ENCODE results near the gene SFN.
"Not testable (repeated sequence)": the region's sequence is repeated elsewhere in the genome, so short reads cannot be mapped to it uniquely, and the experiment has no call there.

SFN gene

DNA sequence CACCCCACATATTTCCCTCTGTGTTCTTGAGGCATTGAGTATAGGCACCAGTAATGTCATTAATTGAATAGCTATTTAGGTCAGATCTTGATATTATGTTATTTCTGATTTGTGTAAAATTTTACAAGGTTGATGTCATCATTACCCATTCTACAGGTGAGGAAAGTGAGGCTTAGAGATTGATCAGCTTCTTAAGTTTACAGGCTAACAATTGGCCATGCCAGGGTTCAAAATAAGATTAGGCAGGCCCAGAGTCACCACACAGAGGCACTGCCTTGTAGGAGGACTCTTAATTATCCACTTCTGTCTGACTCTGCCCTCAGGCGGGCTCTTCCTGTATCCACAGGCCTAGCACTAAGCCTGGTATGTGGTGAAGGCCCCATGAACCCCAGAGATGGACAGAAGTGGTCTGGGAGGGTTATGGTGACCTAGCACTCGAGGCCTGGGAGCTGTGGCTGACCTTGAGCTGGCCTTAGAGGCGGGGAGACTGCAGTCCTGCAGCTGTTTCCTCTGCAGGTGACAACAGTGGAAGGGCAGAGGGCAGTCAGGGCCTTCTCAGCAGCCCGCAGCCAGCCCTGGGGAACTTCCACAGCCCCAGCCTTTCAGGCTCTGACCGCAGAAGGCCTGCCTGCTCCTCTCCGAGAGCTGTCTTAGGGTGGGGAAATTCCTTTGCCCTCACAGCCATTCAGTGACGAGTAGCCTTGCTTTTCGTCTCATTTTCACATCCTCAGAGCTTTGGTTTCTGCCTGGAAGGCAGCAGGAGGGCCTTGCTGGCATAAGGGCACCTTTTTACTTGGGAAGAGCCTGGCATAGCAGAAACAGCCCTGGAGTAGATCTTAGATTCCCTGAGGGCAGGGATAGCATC is 24.2 kb upstream of the SFN start:
- TF ChIP-seq CTCF (IDR thresholded peaks at IDR 0.05; ENCODE audit: low read depth, low read length): peak; percentile 28; the same call in 1 of the 2 replicates
- TF ChIP-seq EZH2phosphoT487 (IDR thresholded peaks at IDR 0.05; ENCODE audit: low read depth): no peak
- H3K27ac ChIP-seq (ENCODE audit: low read length): peak overlapping the region; percentile 100
- peak overlapping the region; percentile 48; the same call in 1 of the 2 replicates for H3K4me3 ChIP-seq (ENCODE audit: low read length)
- H3K27me3 ChIP-seq (ENCODE audit: low read depth, low read length): no peaks in the 10 kb centered on the region
- peaks cover 31% of the 10 kb centered on the region for H3K4me1 ChIP-seq (ENCODE audit: low read length)
- H3K79me2 ChIP-seq (ENCODE audit: low read length): peaks cover 10% of the 10 kb centered on the region
- no peak overlapping the region for H2AFZ ChIP-seq (ENCODE audit: low read depth, low read length)
- H3K36me3 ChIP-seq (replicated peaks; ENCODE audit: low read depth, low read length): peaks cover 26% of the 10 kb centered on the region
- H3K9ac ChIP-seq (ENCODE audit: low read length): peak overlapping the region; percentile 76
- peak overlapping the region; percentile 83 for H3K4me2 ChIP-seq (ENCODE audit: low read length)
- no peaks in the 10 kb centered on the region for H3K9me3 ChIP-seq (ENCODE audit: insufficient read depth, low read length)
- no peaks in the 10 kb centered on the region for H4K20me1 ChIP-seq (ENCODE audit: insufficient read depth, low read length)

DNA sequence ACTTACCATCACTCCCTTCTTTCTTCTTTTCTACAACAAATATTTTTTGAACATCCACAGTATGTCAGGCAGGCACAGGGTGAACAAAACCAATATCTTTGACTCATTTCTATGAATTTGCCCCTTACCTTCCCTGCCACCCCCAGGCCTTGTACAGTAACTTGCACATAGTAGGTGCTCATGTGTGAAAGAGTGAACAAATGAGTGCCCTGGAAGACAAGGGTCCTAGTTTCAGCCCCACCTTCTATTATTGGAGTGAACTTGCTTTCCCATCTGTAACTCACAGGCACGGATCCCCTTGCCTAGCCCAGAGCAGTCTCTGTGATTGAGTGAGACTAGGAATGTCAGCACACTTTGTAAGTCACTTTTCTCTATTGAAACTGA is 23.6 kb upstream of the SFN start:
- Histone ChIP-seq H3K79me2 (ENCODE audit: low read length) (peaks cover 10% of the 10 kb centered on the region), H4K20me1 (ENCODE audit: insufficient read depth, low read length) (no peaks in the 10 kb centered on the region), H3K27me3 (ENCODE audit: low read depth, low read length) (no peaks in the 10 kb centered on the region), H3K4me3 (ENCODE audit: low read length) (peak overlapping the region; percentile 41; the same call in 1 of the 2 replicates), H3K4me1 (ENCODE audit: low read length) (peaks cover 29% of the 10 kb centered on the region), H3K36me3 (replicated peaks; ENCODE audit: low read depth, low read length) (peaks cover 21% of the 10 kb centered on the region), H2AFZ (ENCODE audit: low read depth, low read length) (no peak overlapping the region), H3K27ac (ENCODE audit: low read length) (peak overlapping the region; percentile 100), H3K9ac (ENCODE audit: low read length) (peak overlapping the region; percentile 76), H3K9me3 (ENCODE audit: insufficient read depth, low read length) (no peaks in the 10 kb centered on the region), H3K4me2 (ENCODE audit: low read length) (peak overlapping the region; percentile 83)
- no peak for TF ChIP-seq CTCF (IDR thresholded peaks at IDR 0.05; ENCODE audit: low read depth, low read length)
- no peak for TF ChIP-seq EZH2phosphoT487 (IDR thresholded peaks at IDR 0.05; ENCODE audit: low read depth)

DNA sequence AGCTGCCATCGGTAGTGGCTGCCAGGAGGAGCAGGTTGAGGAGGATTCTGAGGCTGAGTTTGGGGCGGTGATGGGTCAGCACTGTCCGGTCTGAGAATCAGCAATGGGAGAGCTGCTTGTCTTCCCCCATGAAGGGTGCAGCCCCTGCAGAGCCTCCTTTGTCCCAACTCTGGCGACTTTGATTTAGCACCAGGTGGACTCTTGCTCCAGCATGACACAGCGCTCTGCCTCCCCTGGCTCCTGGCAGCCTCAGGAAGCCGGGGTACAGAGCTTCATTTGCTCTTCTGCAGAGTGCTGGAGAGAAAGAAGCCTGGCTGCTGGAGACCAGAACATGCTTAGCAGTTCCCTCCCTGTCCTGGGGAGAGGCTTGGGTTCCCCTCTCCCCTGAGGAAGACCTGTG is 23.2 kb upstream of the SFN start:
- peak overlapping the region; percentile 100 for H3K27ac ChIP-seq (ENCODE audit: low read length)
- H2AFZ ChIP-seq (ENCODE audit: low read depth, low read length): no peak overlapping the region
- no peaks in the 10 kb centered on the region for H4K20me1 ChIP-seq (ENCODE audit: insufficient read depth, low read length)
- H3K4me3 ChIP-seq (ENCODE audit: low read length): peak overlapping the region; percentile 41; the same call in 1 of the 2 replicates
- H3K27me3 ChIP-seq (ENCODE audit: low read depth, low read length): no peaks in the 10 kb centered on the region
- TF ChIP-seq CTCF (IDR thresholded peaks at IDR 0.05; ENCODE audit: low read depth, low read length) (no peak), EZH2phosphoT487 (IDR thresholded peaks at IDR 0.05; ENCODE audit: low read depth) (no peak)
- H3K79me2 ChIP-seq (ENCODE audit: low read length): peaks cover 14% of the 10 kb centered on the region
- H3K36me3 ChIP-seq (replicated peaks; ENCODE audit: low read depth, low read length): peaks cover 19% of the 10 kb centered on the region
- H3K9me3 ChIP-seq (ENCODE audit: insufficient read depth, low read length): no peaks in the 10 kb centered on the region
- peak overlapping the region; percentile 76; the same call in 1 of the 2 replicates for H3K9ac ChIP-seq (ENCODE audit: low read length)
- peak overlapping the region; percentile 83; the same call in 1 of the 2 replicates for H3K4me2 ChIP-seq (ENCODE audit: low read length)
- peaks cover 29% of the 10 kb centered on the region for H3K4me1 ChIP-seq (ENCODE audit: low read length)

DNA sequence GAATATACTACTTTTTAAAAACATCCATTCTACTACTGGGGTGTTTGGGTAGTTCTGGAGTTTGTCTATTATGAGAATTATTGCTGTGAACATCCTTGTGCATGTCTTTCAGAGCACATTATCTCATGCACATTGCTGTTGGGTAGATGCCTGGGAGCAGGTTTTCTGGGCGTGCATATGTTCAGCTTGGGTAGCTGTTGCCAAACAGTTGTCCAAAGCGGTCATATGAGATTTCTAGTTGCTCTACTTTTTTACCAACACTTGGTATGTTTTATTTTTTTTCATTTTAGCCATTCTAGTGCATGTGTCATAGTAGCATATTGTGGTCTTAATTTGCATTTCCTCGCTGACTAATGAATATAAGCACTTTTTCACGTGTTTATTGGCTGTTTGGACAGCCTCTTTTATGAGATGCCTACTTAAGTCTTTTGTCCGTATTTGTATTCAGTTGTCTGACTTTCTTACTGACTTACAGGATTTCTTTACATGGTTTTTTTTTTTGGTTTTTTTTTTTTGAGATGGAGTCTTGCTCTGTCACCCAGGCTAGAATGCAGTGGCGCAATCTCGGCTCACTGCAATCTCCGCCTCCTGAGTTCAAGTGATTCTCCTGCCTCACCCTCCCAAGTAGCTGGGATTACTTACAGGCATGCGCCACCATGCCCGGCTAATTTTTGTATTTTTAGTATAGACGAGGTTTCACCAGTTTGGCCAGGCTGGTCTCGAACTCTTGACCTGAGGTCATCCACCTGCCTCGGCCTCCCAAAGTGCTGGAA is 18.3 kb upstream of the SFN start:
- no peaks in the 10 kb centered on the region for H4K20me1 ChIP-seq (ENCODE audit: insufficient read depth, low read length)
- H3K9ac ChIP-seq (ENCODE audit: low read length): no peak overlapping the region
- peaks cover 11% of the 10 kb centered on the region for H3K79me2 ChIP-seq (ENCODE audit: low read length)
- peaks cover 14% of the 10 kb centered on the region for H3K36me3 ChIP-seq (replicated peaks; ENCODE audit: low read depth, low read length)
- H3K9me3 ChIP-seq (ENCODE audit: insufficient read depth, low read length): no peaks in the 10 kb centered on the region
- no peaks in the 10 kb centered on the region for H3K27me3 ChIP-seq (ENCODE audit: low read depth, low read length)
- no peak overlapping the region for H2AFZ ChIP-seq (ENCODE audit: low read depth, low read length)
- no peak overlapping the region for H3K27ac ChIP-seq (ENCODE audit: low read length)
- H3K4me3 ChIP-seq (ENCODE audit: low read length): no peak overlapping the region
- TF ChIP-seq CTCF (IDR thresholded peaks at IDR 0.05; ENCODE audit: low read depth, low read length) (no peak), EZH2phosphoT487 (IDR thresholded peaks at IDR 0.05; ENCODE audit: low read depth) (no peak)
- H3K4me1 ChIP-seq (ENCODE audit: low read length): peaks cover 7% of the 10 kb centered on the region
- H3K4me2 ChIP-seq (ENCODE audit: low read length): no peak overlapping the region

DNA sequence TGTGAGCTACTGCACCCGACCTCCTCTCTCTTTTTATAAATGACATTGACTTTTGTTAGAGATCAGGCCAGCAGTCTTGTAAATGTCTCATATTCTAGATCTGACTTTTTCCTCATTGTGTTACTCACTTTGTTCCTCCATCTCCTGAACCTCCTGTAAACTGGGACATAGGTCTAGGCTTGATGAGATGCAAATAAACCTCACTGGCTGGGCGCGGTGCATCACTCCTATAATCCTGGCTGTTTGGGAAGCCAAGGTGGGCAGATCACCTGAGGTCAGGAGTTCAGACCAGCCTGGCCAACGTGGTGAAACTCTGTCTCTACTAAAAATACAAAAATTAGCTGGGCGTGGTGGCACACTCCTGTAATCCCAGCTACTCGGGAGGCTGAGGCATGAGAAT is 15.1 kb upstream of the SFN start:
- H3K4me2 ChIP-seq (ENCODE audit: low read length); H4K20me1 ChIP-seq (ENCODE audit: insufficient read depth, low read length); H3K9ac ChIP-seq (ENCODE audit: low read length): not testable (repeated sequence)

More for the DNA sequence above, 15.1 kb upstream of the SFN start:
- not testable (repeated sequence) for H3K4me1 ChIP-seq (ENCODE audit: low read length); H3K27ac ChIP-seq (ENCODE audit: low read length); H2AFZ ChIP-seq (ENCODE audit: low read depth, low read length); H3K27me3 ChIP-seq (ENCODE audit: low read depth, low read length); H3K36me3 ChIP-seq (replicated peaks; ENCODE audit: low read depth, low read length); H3K4me3 ChIP-seq (ENCODE audit: low read length); H3K9me3 ChIP-seq (ENCODE audit: insufficient read depth, low read length); H3K79me2 ChIP-seq (ENCODE audit: low read length)

Measured in OCI-LY3 (cell line).